ENCODE results near the gene KIAA0825.

- TF ChIP-seq CTCF (conservative IDR thresholded peaks at IDR 0.05 in 1 of 2, IDR thresholded peaks at IDR 0.05 in 1 of 2; ENCODE audit: extremely low read depth in 1 of 2, insufficient read depth in 1 of 2, low read depth in 1 of 2, low read length in 2 of 2) (no peak), EZH2 (IDR thresholded peaks at IDR 0.05; ENCODE audit: borderline replicate concordance, low read length) (no peak)
Measured at GRCh38 chr5:94360382-94361130, 257.8 kb downstream of the KIAA0825 start.
